ENCODE data around the gene PARG.

- no peak for TF ChIP-seq CTCF (IDR thresholded peaks at IDR 0.05)
- TF ChIP-seq EP300 (IDR thresholded peaks at IDR 0.05): no peak
- no peak for TF ChIP-seq POLR2A (IDR thresholded peaks at IDR 0.05)
These were observed 104.8 kb downstream of the PARG start for GRCh38 chr10:49837051-49837478.

Data from tibial nerve (tissue), 4 donors.